Erythroblast (primary cell): ENCODE data around the gene SLC13A3.

ENCODE experiments used
- GATA1 ChIP-seq: IDR thresholded peaks from 2 replicates; pipeline ENCODE4 v1.6.1; 2011; ENCODE audit warnings: low read depth, mild to moderate bottlenecking, control low read depth, low read length, moderate library complexity
- POLR2A ChIP-seq: IDR thresholded peaks from 2 replicates; pipeline ENCODE4 v1.6.1; 2011; ENCODE audit warnings: mild to moderate bottlenecking, low read length

- no peak for TF ChIP-seq POLR2A
- no peak for TF ChIP-seq GATA1
Observed at GRCh38 chr20:46575394-46575793, 75.9 kb downstream of the SLC13A3 start.
